SJSA1 (cell line): Measurements from ENCODE around the gene POLR3E. TPM values are rescaled to one million over a fixed set of nuclear protein-coding genes. Genes with fewer than 3 reads are reported as not detected.

ENCODE experiments used
- DNase-seq, 2 experiments: peaks; one replicate each; pipeline ENCODE4 v3.0.0-alpha.2; 2015 to 2020; ENCODE audit warnings: low spot score in 2 of 2, low read depth in 1 of 2
- H3K27ac ChIP-seq: fragments of 250-450 bp; sonication (Bioruptor Pico); 2 replicates; pipeline ENCODE4 v1.5.1; 2020; ENCODE audit warnings: mild to moderate bottlenecking, moderate library complexity
- H3K27me3 ChIP-seq: fragments of 250-450 bp; sonication (Bioruptor Pico); replicated peaks from 2 replicates; pipeline ENCODE4 v1.5.1; 2020; ENCODE audit warnings: mild to moderate bottlenecking, moderate library complexity
- H3K36me3 ChIP-seq: fragments of 250-450 bp; sonication (Bioruptor Pico); 2 replicates; pipeline ENCODE4 v1.5.1; 2020; ENCODE audit warnings: mild to moderate bottlenecking
- H3K4me1 ChIP-seq: fragments of 250-450 bp; sonication (Bioruptor Pico); replicated peaks from 2 replicates; pipeline ENCODE4 v1.6.1; 2021; ENCODE audit warnings: mild to moderate bottlenecking
- H3K4me3 ChIP-seq: fragments of 250-450 bp; sonication (Bioruptor Pico); 2 replicates; pipeline ENCODE4 v1.5.1; 2020; ENCODE audit warnings: mild to moderate bottlenecking
- H3K9me3 ChIP-seq: fragments of 250-450 bp; sonication (Bioruptor Pico); replicated peaks from 2 replicates; pipeline ENCODE4 v1.5.1; 2020; ENCODE audit warnings: mild to moderate bottlenecking
- total RNA-seq: library from RNA; depleted of rRNA; stranded (reverse); fragments of >200 nt; shearing (Covaris generic); gene quantifications from 2 replicates; pipeline ENCODE4 v1.2.3, GENCODE V29; 2014; rRNA removed

POLR3E gene
- total RNA-seq, 1 experiment from 2014 or later: 29.3 TPM

- peaks cover 33% of the 10 kb centered on the region for H3K36me3 ChIP-seq
- no peak for DNase-seq
- H3K4me1 ChIP-seq: peaks cover 18% of the 10 kb centered on the region
- no peak overlapping the region; the same call in 1 of the 2 replicates for H3K27ac ChIP-seq
- no peaks in the 10 kb centered on the region for H3K27me3 ChIP-seq
- H3K4me3 ChIP-seq: peak overlapping the region; percentile 92
- no peaks in the 10 kb centered on the region for H3K9me3 ChIP-seq
Observed at GRCh38 chr16:22375117-22375962, 78.1 kb downstream of the POLR3E start.

- H3K27me3 ChIP-seq: no peaks in the 10 kb centered on the region
- no peak overlapping the region for H3K4me3 ChIP-seq
- H3K36me3 ChIP-seq: peaks cover 31% of the 10 kb centered on the region
- DNase-seq: no peak
- no peak overlapping the region for H3K27ac ChIP-seq
- H3K9me3 ChIP-seq: no peaks in the 10 kb centered on the region
- H3K4me1 ChIP-seq: peaks cover 16% of the 10 kb centered on the region
Observed at GRCh38 chr16:22375963-22376640, 78.9 kb downstream of the POLR3E start.

- H3K4me1 ChIP-seq: 0 out of 2 replicates have a peak, but pooled peaks cover 4% of the 10 kb centered on the region
- no peak overlapping the region for H3K4me3 ChIP-seq
- H3K36me3 ChIP-seq: peaks cover 3% of the 10 kb centered on the region
- no peak for DNase-seq
- no peaks in the 10 kb centered on the region for H3K9me3 ChIP-seq
- H3K27ac ChIP-seq: no peak overlapping the region
- no peaks in the 10 kb centered on the region for H3K27me3 ChIP-seq
Observed at GRCh38 chr16:22379656-22380055, 82.4 kb downstream of the POLR3E start.

GRCh38 chr16:22380529-22380928, 83.3 kb downstream of the POLR3E start:
- no peak for DNase-seq
- H3K4me1 ChIP-seq: no peaks in the 10 kb centered on the region
- no peak overlapping the region for H3K4me3 ChIP-seq
- H3K27me3 ChIP-seq: no peaks in the 10 kb centered on the region
- H3K9me3 ChIP-seq: no peaks in the 10 kb centered on the region
- no peak overlapping the region for H3K27ac ChIP-seq
- peaks cover 3% of the 10 kb centered on the region for H3K36me3 ChIP-seq

- peaks cover 3% of the 10 kb centered on the region for H3K36me3 ChIP-seq
Observed at GRCh38 chr16:22381392-22381791, 84.2 kb downstream of the POLR3E start.

GRCh38 chr16:22383827-22384226, 86.6 kb downstream of the POLR3E start:
- Histone ChIP-seq H3K9me3 (no peaks in the 10 kb centered on the region), H3K27ac (no peak overlapping the region), H3K27me3 (no peaks in the 10 kb centered on the region), H3K4me1 (peaks cover 20% of the 10 kb centered on the region), H3K36me3 (peaks cover 3% of the 10 kb centered on the region), H3K4me3 (no peak overlapping the region)
- DNase-seq: no peak

More at GRCh38 chr16:22381392-22381791, 84.2 kb downstream of the POLR3E start:
- H3K9me3 ChIP-seq: no peaks in the 10 kb centered on the region
- H3K27ac ChIP-seq: no peak overlapping the region
- DNase-seq: no peak
- no peak overlapping the region for H3K4me3 ChIP-seq
- H3K27me3 ChIP-seq: no peaks in the 10 kb centered on the region
- H3K4me1 ChIP-seq: peaks cover 2% of the 10 kb centered on the region; the same call in 1 of the 2 replicates

Other genes with a start within 250 kb of the POLR3E start
- gene VWA3A, start 204.9 kb upstream of the POLR3E start, total RNA-seq: not detected in 2 replicates
- not detected in 2 replicates for gene SDR42E2, start 134.9 kb upstream of the POLR3E start, total RNA-seq
- gene EEF2K, start 91.1 kb upstream of the POLR3E start, total RNA-seq: 6.5 and 11.2 TPM in 2 replicates
- gene CDR2, start 77.2 kb downstream of the POLR3E start, total RNA-seq: 24.7 and 32.0 TPM in 2 replicates
- gene NPIPB5, start 213.5 kb downstream of the POLR3E start, total RNA-seq: 21.5 and 46.7 TPM in 2 replicates